HG02588 (cell line): ENCODE measurements around the gene KRTAP10-1.
"Not testable (repeated sequence)": the region's sequence is repeated elsewhere in the genome, so short reads cannot be mapped to it uniquely, and the experiment has no call there.

ENCODE experiments used
- ATAC-seq: cut with Tn5 transposase; IDR thresholded peaks from one replicate; pipeline ENCODE4 v1.9.1; 2021; ENCODE audit warnings: mild to moderate bottlenecking, moderate library complexity; ENCODE audit not compliant: unreplicated experiment

KRTAP10-1 gene

GRCh38 chr21:44539991-44540666 is at the start of gene KRTAP10-1:
KRTAP10-1 (minus strand) TSS chr21:44540195; CDS start chr21:44540150, 45 bp downstream.
- no peak for ATAC-seq

DNA sequence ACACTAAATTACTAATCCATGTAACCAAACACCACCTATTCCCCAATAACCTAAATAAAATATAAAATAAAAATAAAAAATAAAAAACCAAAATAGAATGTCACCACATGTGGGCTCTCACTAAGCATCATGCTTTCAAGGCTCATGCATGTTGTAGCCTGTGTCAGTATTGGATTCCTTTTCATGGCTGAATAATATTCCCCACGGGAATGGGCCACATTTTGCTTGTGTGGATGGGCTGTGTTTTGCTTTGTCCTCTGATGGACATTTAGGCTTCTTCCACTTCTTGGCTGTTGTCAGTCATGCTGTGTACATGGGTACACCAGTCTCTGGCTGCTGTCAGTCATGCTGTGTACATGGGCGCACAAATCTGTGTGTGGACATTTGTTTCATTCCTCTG is 49.1 kb upstream of the KRTAP10-1 start:
- no peak for ATAC-seq

DNA sequence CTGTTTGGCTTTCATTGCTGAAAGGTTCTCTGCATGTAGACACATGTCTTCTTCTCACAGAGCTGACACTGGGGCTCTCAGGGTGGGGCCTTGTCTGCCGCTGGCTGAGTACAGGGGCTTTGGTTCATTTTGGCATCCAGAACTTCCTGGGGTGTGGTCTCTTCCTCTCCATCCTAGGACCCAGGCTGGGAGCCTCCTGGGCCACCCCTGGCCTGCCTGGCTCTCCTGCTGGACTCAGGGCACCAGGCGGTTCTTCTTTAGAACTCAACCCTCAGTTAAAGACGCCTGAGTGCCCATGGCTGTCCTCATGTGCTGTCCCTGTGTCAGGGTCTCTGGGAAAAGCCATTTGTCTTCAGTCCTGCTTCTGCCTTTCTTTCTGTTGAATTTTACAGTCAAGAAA is 45.9 kb upstream of the KRTAP10-1 start:
- no peak for ATAC-seq

DNA sequence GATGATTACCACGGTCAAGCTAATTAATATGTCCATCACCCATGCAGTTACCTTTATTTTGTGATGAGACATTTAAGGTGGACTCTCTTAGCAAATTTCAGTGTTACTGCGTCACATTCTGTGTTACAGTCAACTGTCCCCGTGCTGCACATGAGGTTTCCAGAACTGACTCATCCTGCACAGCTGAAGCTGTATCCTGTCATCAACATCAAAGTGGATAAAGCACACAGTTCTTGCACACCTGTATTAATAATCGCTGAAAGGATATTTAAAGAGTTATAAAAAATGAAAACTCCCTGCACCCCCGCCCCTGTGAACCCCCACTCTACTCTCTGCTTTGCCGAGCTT is 43.8 kb upstream of the KRTAP10-1 start:
- ATAC-seq, result no peak

- no peak for ATAC-seq
These were observed 43.2 kb upstream of the KRTAP10-1 start for GRCh38 chr21:44583089-44583799.

GRCh38 chr21:44582055-44582454 is 42.1 kb upstream of the KRTAP10-1 start:
- no peak for ATAC-seq

- no peak for ATAC-seq
These were observed 41.2 kb upstream of the KRTAP10-1 start for GRCh38 chr21:44581158-44581557.

DNA sequence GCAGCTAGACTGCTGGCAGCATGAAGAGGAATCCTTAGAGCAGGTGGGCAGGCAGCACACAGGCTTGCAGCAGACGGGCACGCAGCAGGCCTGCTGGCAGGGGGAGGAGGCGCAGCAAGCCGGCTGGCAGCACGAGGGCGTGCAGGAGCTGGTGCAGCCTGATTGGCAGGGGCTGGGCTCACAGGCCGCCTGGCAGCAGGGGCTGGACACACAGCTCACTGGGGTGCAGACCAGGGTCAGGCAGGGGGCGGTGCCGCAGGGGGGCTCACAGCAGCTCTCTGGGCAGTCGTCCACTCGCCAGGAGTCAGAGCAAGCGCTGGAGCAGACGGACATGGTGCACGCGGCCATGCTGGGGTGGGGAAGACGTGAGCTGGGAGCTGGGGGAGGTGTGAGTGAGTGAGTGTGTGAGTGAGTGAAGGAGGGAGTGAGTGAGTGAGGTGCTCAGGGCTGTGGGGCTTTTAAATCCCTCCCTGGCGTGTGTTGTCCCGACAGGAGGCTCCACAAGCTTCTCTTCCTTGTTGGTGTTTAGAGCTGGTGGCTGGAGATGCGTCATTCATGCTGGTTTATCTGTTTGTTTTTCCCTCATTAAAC is 40.3 kb upstream of the KRTAP10-1 start, which contains the start of gene KRTAP10-5:
KRTAP10-5 (minus strand) TSS at position 374 of the 591 bp plus-strand sequence; CDS start at position 348, 26 bp downstream.
- not testable (repeated sequence) for ATAC-seq

GRCh38 chr21:44579833-44580144 is 39.8 kb upstream of the KRTAP10-1 start:
- ATAC-seq, result no peak

- no peak for ATAC-seq
These were observed 39.2 kb upstream of the KRTAP10-1 start for GRCh38 chr21:44579056-44579832.

DNA sequence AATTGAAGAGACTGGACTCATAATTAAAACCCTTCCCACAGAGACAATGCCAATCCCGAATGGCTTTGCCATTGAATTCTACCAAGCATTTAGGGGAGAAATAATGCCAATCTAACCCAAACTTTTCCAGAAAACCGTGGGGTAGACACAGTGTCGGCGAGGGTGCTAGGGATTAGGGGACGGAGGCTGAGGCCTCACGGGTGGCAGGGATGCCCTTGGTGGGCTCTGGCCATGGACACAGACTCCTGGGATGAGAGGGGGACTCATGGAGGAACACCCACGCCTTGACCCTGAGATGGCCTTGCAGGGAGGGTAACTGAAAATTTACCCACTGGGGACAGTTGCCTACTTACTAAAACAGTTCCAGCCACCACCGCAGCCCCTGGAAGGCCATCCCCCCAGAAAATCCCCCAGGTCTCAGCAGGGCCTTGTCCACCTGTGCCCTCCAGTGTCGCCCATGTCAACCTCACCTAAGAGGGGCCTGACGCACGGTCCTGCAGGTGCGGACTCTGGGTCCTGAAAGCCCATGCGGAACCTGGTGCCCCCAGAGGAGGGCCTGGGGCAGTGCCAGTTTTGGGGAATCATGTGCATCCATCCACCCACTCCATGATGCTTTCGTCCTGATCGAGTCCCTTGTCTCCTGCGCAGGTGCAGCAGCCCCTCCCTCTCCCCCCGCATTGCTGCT is 38.5 kb upstream of the KRTAP10-1 start:
- no peak for ATAC-seq

- ATAC-seq, result no peak
These were observed 36.0 kb upstream of the KRTAP10-1 start for GRCh38 chr21:44576025-44576420.

DNA sequence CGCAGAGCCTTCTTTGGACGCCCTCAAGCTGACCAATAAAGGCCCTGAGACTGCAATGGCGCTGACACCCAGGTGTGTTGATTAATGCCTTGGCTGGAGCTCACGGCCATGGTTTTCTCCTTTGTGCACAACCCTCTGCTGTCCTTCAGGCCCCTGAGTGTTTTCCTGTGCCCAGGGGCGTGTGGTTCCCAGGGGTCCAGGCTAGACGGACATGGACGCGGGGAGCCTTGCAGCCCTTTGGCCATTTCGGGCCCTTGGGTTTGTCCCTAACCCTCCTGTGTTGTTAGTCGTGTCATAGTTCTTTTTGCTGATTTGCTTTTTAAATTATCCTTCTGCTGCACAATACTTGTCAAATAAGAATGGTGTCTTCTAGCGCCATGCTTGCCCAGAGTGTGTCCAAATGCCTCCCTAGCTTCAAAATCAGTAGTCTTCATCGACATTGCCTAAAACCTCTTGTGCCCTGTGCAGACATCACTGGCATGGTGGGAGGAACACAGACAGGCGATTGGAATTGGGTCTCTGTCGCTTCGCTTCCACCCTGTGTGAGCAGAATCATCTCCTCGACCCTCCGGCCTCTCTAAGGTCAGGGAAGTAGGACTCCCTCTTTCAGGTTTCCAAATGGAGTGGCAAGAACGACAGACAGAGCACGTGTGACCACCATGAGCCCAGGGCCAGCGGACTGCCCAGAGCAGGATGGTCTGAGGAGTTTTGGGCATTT is 35.5 kb upstream of the KRTAP10-1 start:
- ATAC-seq, result no peak

- ATAC-seq, result no peak
These were observed 34.7 kb upstream of the KRTAP10-1 start for GRCh38 chr21:44574457-44575306.

DNA sequence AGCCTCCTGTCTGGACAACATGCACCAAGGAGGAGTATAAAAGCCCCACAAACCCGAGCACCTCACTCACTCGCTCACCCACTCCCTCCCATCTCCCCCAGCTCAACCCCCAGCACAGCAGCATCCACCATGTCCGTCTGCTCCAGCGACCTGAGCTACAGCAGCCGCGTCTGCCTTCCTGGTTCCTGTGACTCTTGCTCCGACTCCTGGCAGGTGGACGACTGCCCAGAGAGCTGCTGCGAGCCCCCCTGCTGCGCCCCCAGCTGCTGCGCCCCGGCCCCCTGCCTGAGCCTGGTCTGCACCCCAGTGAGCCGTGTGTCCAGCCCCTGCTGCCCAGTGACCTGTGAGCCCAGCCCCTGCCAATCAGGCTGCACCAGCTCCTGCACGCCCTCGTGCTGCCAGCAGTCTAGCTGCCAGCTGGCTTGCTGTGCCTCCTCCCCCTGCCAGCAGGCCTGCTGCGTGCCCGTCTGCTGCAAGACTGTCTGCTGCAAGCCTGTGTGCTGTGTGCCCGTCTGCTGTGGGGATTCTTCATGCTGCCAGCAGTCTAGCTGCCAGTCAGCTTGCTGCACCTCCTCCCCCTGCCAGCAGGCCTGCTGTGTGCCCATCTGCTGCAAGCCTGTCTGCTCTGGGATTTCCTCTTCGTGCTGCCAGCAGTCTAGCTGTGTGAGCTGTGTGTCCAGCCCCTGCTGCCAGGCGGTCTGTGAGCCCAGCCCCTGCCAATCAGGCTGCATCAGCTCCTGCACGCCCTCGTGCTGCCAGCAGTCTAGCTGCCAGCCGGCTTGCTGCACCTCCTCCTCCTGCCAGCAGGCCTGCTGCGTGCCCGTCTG is 33.8 kb upstream of the KRTAP10-1 start, which contains the start of gene KRTAP10-4:
KRTAP10-4 (plus strand) TSS at position 100 of the 827 bp plus-strand sequence; CDS start at position 130, 30 bp downstream.
- ATAC-seq, result not testable (repeated sequence)

DNA sequence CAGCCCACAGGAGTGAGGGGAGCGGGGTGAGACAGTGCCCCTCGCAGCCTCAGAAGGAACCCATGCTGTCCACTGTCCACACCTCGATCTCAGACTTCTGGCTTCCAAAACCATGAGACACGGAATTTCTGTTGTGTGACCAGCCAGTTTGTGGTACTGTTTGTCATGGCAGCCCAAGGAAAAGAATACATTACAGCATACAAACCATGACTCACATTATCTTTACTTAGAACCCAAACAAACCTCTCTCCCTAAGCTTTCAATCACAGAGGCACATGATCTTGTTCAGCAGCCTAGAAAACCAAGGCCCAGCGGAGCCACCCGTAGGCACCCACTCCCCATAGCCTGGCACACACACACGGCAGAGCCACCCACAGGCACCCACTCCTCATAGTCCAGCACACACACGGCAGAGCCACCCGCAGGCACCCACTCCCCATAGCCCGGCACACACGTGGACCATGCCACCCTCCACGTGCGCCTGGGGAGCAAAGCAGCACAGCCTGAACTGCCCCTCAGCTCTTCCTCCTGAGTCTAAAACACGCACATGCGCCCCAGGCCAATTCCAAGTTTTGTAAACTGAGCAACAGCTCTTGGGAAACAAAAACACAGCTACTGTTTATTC is 33.1 kb upstream of the KRTAP10-1 start:
- no peak for ATAC-seq

GRCh38 chr21:44571844-44572782 is 32.1 kb upstream of the KRTAP10-1 start:
- no peak for ATAC-seq
